Measurements from ENCODE around the gene ALKBH5. TPM values are rescaled to one million over a fixed set of nuclear protein-coding genes. Genes with fewer than 3 reads are reported as not detected.

Gene ALKBH5
- total RNA-seq, 1 experiment from 2014 or later, result 119 TPM

GRCh38 chr17:18250259-18250658, 66.6 kb downstream of the ALKBH5 start:
- H3K4me1 ChIP-seq (ENCODE audit: insufficient read depth, low read length, poor library complexity, severe bottlenecking), result no peaks in the 10 kb centered on the region
- BruUV-seq (replicated peaks), result no TSS peak
- H3K27ac ChIP-seq (ENCODE audit: low read depth, low read length, poor library complexity, severe bottlenecking), result no peak overlapping the region

GRCh38 chr17:18250708-18251107, 67.1 kb downstream of the ALKBH5 start:
- TF ChIP-seq, protein P1, sequence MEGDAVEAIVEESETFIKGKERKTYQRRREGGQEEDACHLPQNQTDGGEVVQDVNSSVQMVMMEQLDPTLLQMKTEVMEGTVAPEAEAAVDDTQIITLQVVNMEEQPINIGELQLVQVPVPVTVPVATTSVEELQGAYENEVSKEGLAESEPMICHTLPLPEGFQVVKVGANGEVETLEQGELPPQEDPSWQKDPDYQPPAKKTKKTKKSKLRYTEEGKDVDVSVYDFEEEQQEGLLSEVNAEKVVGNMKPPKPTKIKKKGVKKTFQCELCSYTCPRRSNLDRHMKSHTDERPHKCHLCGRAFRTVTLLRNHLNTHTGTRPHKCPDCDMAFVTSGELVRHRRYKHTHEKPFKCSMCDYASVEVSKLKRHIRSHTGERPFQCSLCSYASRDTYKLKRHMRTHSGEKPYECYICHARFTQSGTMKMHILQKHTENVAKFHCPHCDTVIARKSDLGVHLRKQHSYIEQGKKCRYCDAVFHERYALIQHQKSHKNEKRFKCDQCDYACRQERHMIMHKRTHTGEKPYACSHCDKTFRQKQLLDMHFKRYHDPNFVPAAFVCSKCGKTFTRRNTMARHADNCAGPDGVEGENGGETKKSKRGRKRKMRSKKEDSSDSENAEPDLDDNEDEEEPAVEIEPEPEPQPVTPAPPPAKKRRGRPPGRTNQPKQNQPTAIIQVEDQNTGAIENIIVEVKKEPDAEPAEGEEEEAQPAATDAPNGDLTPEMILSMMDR (conservative IDR thresholded peaks at IDR 0.05; ENCODE audit: low read depth, low read length), result no peak
- no peak for TF ChIP-seq EZH2 (IDR thresholded peaks at IDR 0.05; ENCODE audit: borderline replicate concordance, low read depth, low read length, poor library complexity, severe bottlenecking)
- peaks cover 46% of the 10 kb centered on the region for H3K36me3 ChIP-seq (ENCODE audit: insufficient read depth, low read length, poor library complexity, severe bottlenecking)
- no TSS peak for BruUV-seq (replicated peaks)

More at GRCh38 chr17:18250259-18250658, 66.6 kb downstream of the ALKBH5 start:
- ChIA-PET POLR2A (ENCODE audit: low non-redundant PET) (no interaction called here), CTCF (no interaction called here)
- Histone ChIP-seq H3K36me3 (ENCODE audit: insufficient read depth, low read length, poor library complexity, severe bottlenecking) (peaks cover 47% of the 10 kb centered on the region), H3K9me3 (ENCODE audit: low read depth, low read length, poor library complexity, severe bottlenecking) (no peaks in the 10 kb centered on the region), H3K27me3 (replicated peaks; ENCODE audit: insufficient read depth, low read depth, low read length, poor library complexity) (no peaks in the 10 kb centered on the region), H3K4me3 (ENCODE audit: low read depth, low read length, poor library complexity, severe bottlenecking) (no peak overlapping the region)
- no peak for DNase-seq (ENCODE audit: low spot score)
- no peak for TF ChIP-seq EZH2 (IDR thresholded peaks at IDR 0.05; ENCODE audit: borderline replicate concordance, low read depth, low read length, poor library complexity, severe bottlenecking)
- TF ChIP-seq, protein P1 (conservative IDR thresholded peaks at IDR 0.05; ENCODE audit: low read depth, low read length), result no peak
- intact Hi-C loops (cut with micrococcal nuclease; ENCODE audit: unreplicated experiment), result no loop called here

DNA sequence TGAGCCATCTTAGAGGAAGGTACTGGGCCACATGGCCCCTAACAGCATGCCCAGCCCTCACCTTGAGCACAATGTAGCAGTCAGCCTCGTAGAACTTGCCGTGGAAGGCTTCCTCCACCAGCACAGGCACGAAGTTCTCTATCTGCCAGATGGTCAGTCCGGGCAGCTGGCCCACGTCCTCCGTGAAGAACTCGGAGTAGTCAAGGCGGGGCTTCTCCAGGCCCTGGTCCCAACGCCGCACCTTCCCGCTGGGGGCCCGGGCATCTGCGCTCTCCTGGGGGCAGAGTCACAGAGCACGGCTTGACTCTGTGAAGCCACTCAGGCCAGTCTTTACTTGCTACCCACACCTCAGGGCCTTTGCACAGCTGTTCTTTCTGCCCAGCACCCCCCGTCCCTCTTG, 67.6 kb downstream of the ALKBH5 start:
- Histone ChIP-seq H3K27ac (ENCODE audit: low read depth, low read length, poor library complexity, severe bottlenecking) (no peak overlapping the region), H3K9me3 (ENCODE audit: low read depth, low read length, poor library complexity, severe bottlenecking) (no peaks in the 10 kb centered on the region), H3K4me1 (ENCODE audit: insufficient read depth, low read length, poor library complexity, severe bottlenecking) (no peaks in the 10 kb centered on the region), H3K27me3 (replicated peaks; ENCODE audit: insufficient read depth, low read depth, low read length, poor library complexity) (no peaks in the 10 kb centered on the region), H3K36me3 (ENCODE audit: insufficient read depth, low read length, poor library complexity, severe bottlenecking) (peaks cover 41% of the 10 kb centered on the region), H3K4me3 (ENCODE audit: low read depth, low read length, poor library complexity, severe bottlenecking) (no peak overlapping the region)
- no peak for DNase-seq (ENCODE audit: low spot score)
- POLR2A ChIA-PET (ENCODE audit: low non-redundant PET), result no interaction called here
- intact Hi-C loops (cut with micrococcal nuclease; ENCODE audit: unreplicated experiment), result no loop called here
- TF ChIP-seq EZH2 (IDR thresholded peaks at IDR 0.05; ENCODE audit: borderline replicate concordance, low read depth, low read length, poor library complexity, severe bottlenecking), result no peak
- TF ChIP-seq, protein P1 (conservative IDR thresholded peaks at IDR 0.05; ENCODE audit: low read depth, low read length), result no peak
- no TSS peak for BruUV-seq (replicated peaks)
- CTCF ChIA-PET, result no interaction called here

More at GRCh38 chr17:18250708-18251107, 67.1 kb downstream of the ALKBH5 start:
- Histone ChIP-seq H3K4me1 (ENCODE audit: insufficient read depth, low read length, poor library complexity, severe bottlenecking) (no peaks in the 10 kb centered on the region), H3K9me3 (ENCODE audit: low read depth, low read length, poor library complexity, severe bottlenecking) (no peaks in the 10 kb centered on the region), H3K4me3 (ENCODE audit: low read depth, low read length, poor library complexity, severe bottlenecking) (no peak overlapping the region), H3K27me3 (replicated peaks; ENCODE audit: insufficient read depth, low read depth, low read length, poor library complexity) (no peaks in the 10 kb centered on the region), H3K27ac (ENCODE audit: low read depth, low read length, poor library complexity, severe bottlenecking) (no peak overlapping the region)
- POLR2A ChIA-PET (ENCODE audit: low non-redundant PET), result no interaction called here
- CTCF ChIA-PET, result no interaction called here
- intact Hi-C loops (cut with micrococcal nuclease; ENCODE audit: unreplicated experiment), result no loop called here
- DNase-seq (ENCODE audit: low spot score), result no peak

Data from A673 (cell line).